HepG2 (cell line): ENCODE measurements around the gene SUSD6. TPM values are rescaled to one million over a fixed set of nuclear protein-coding genes. Genes with fewer than 3 reads are reported as not detected.

Experiments
- ATAC-seq: fragments of 200-7000 bp; cut with Tn5 transposase; 3 replicates; pipeline ENCODE4 v1.9.1; 2020; ENCODE audit warnings: mild to moderate bottlenecking, moderate library complexity
- BruUV-seq: library from RNA; stranded (reverse); fragments of 400-500 nt; replicated peaks from 2 replicates; lab custom pipeline; 2021; lab: Mats Ljungman, UMichigan
- CTCF ChIA-PET: fragments of 300-600 bp; formaldehyde crosslinking; extraction: SDS; loops from one replicate; lab custom pipeline; 2021; ENCODE audit warnings: low total read pairs, inconsistent platforms, low intra/inter-chr PET ratio; lab: Yijun Ruan, JAX
- POLR2A ChIA-PET: fragments of 350-600 bp; sonication (Branson Sonifier 250); formaldehyde crosslinking; loops from one replicate; lab custom pipeline; 2020; ENCODE audit warnings: antibody characterized with exemption, inconsistent platforms; lab: Yijun Ruan, JAX
- DNase-seq: peaks from one replicate; pipeline ENCODE4 v3.0.0-alpha.2; 2015; ENCODE audit warnings: low spot score
- FAIRE-seq: peaks from 3 replicates; lab custom pipeline; 2011; peaks lifted over from hg19 to GRCh38; lab: Jason Lieb, UNC
- H2AFZ ChIP-seq: one replicate; pipeline ENCODE4 v1.6.1; 2011; ENCODE audit warnings: low read length, inconsistent platforms
- H3K27ac ChIP-seq: fragments of 300-600 bp; 3 replicates; pipeline ENCODE4 v1.8.0; 2011; ENCODE audit warnings: mixed run types, mild to moderate bottlenecking, mixed read lengths, low read length, inconsistent platforms; ENCODE audit not compliant: insufficient read depth; ENCODE audit errors: extremely low read length
- H3K27me3 ChIP-seq, 2 experiments: fragments of 200-600 bp in 1 of 2; 2 replicates in 1 of 2; 3 replicates in 1 of 2; pipeline versions ENCODE4 v1.6.0 to v1.8.0; 2011; ENCODE audit warnings: low read length in 2 of 2, mild to moderate bottlenecking in 2 of 2, moderate library complexity in 2 of 2, inconsistent platforms in 1 of 2; ENCODE audit not compliant: insufficient read depth in 2 of 2, control insufficient read depth in 1 of 2
- H3K36me3 ChIP-seq, 2 experiments: fragments of 200-600 bp in 1 of 2; replicated peaks in 1 of 2; 2 replicates in 1 of 2; 3 replicates in 1 of 2; pipeline versions ENCODE4 v1.5.1 to v1.8.0; 2011; ENCODE audit warnings: low read length in 2 of 2, inconsistent platforms in 1 of 2; ENCODE audit not compliant: insufficient read depth in 2 of 2, control insufficient read depth in 1 of 2
- H3K4me1 ChIP-seq: 2 replicates; pipeline ENCODE4 v1.5.1; 2012; ENCODE audit warnings: low read length, inconsistent platforms; ENCODE audit not compliant: insufficient read depth
- H3K4me2 ChIP-seq: 2 replicates; pipeline ENCODE4 v1.6.0; 2011; ENCODE audit warnings: low read depth, low read length, inconsistent platforms
- H3K4me3 ChIP-seq, 3 experiments: fragments of 200-600 bp in 1 of 3; sonication (generic), shearing (Covaris generic) in 1 of 3; replicated peaks in 1 of 3; 2 replicates each; pipeline ENCODE4 v1.5.1; 2011 to 2016; ENCODE audit warnings: low read length in 3 of 3, inconsistent platforms in 2 of 3, low read depth in 2 of 3, mild to moderate bottlenecking in 2 of 3, control low read depth in 1 of 3, mixed read lengths in 1 of 3; ENCODE audit not compliant: insufficient read depth in 1 of 3
- H3K79me2 ChIP-seq: one replicate; pipeline ENCODE4 v1.6.1; 2011; ENCODE audit warnings: low read length, inconsistent platforms; ENCODE audit not compliant: insufficient read depth
- H3K9ac ChIP-seq: 2 replicates; pipeline ENCODE4 v1.6.0; 2011; ENCODE audit warnings: mild to moderate bottlenecking, low read depth, low read length, inconsistent platforms; ENCODE audit not compliant: insufficient read depth
- H3K9me3 ChIP-seq: 2 replicates; pipeline ENCODE4 v1.5.1; 2012; ENCODE audit warnings: mild to moderate bottlenecking, low read length
- H4K20me1 ChIP-seq: 2 replicates; pipeline ENCODE4 v1.6.0; 2011; ENCODE audit warnings: inconsistent platforms, mild to moderate bottlenecking, low read length, moderate library complexity; ENCODE audit not compliant: insufficient read depth
- KIAA2018 ChIP-seq: sonication (generic); formaldehyde crosslinking; IDR thresholded peaks from 2 replicates; pipeline ENCODE4 v1.5.0; 2020; ENCODE audit warnings: mild to moderate bottlenecking, missing genetic modification reagents, borderline replicate concordance
- WGBS: methylation state at CpG from one replicate; pipeline ENCODE4 v1.1.6; 2017; ENCODE audit warnings: low lambda C conversion rate; 5-methylcytosine and 5-hydroxymethylcytosine counted together
- in situ Hi-C: cut with HindIII; loops from 2 replicates; pipeline ENCODE4 v1.10.0; 2017; ENCODE audit warnings: low pct_unique_long_range_greater_than_20kb; ENCODE audit not compliant: extremely low pct_ligation_motif_present
- intact Hi-C: fragments of 100-400 bp; cut with micrococcal nuclease; formaldehyde crosslinking; loops from one replicate; pipeline ENCODE4 v1.10.0; 2022; ENCODE audit not compliant: unreplicated experiment
- polyA plus RNA-seq, 8 experiments: library from polyadenylated mRNA; depleted of rRNA in 3 of 8; stranded (reverse) in 7 of 8; unstranded in 1 of 8; fragments of >200 nt; fragmentation: Illumina TruSeq in 4 of 8; extraction: Trizol in 4 of 8; gene quantifications; 2 replicates each; pipeline versions ENCODE4 v1.2.1 to v1.2.3, GENCODE V29; 2011 to 2016; ENCODE audit warnings: low read depth in 4 of 8, missing spikeins in 1 of 8, mixed read lengths in 1 of 8; ENCODE audit not compliant: insufficient read depth in 1 of 8
- total RNA-seq, 5 experiments: library from RNA; depleted of rRNA; stranded (reverse); fragments of >200 nt; fragmentation: Illumina TruSeq; extraction: Trizol; gene quantifications; 2 replicates each; pipeline ENCODE4 v1.2.3, GENCODE V29; 2016; ENCODE audit warnings: low read depth in 1 of 5
- TF ChIP-seq, protein P1 (sequence below): sonication (generic); formaldehyde crosslinking; IDR thresholded peaks from 2 replicates; pipeline ENCODE4 v1.8.0; 2022; ENCODE audit warnings: missing genetic modification reagents, mild to moderate bottlenecking, borderline replicate concordance

Gene SUSD6
- total and polyA plus RNA-seq, 2 of the 13 experiments (the other 11 are each of a cell fraction or from before 2014, with no cell fraction given): 7.2 to 7.4 TPM

GRCh38 chr14:69591317-69591716 lies 20.1 kb upstream of the SUSD6 start:
- no peaks in the 10 kb centered on the region for H3K79me2 ChIP-seq
- no TSS peak for BruUV-seq
- TF ChIP-seq, protein P1, sequence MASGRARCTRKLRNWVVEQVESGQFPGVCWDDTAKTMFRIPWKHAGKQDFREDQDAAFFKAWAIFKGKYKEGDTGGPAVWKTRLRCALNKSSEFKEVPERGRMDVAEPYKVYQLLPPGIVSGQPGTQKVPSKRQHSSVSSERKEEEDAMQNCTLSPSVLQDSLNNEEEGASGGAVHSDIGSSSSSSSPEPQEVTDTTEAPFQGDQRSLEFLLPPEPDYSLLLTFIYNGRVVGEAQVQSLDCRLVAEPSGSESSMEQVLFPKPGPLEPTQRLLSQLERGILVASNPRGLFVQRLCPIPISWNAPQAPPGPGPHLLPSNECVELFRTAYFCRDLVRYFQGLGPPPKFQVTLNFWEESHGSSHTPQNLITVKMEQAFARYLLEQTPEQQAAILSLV (CRISPR knock-in tag): no peak
- no peak for TF ChIP-seq KIAA2018 (CRISPR knock-in tag)
- TF ChIP-seq, all 625 proteins: peak for 0
- DNase-seq (no peak), ATAC-seq (no peak), FAIRE-seq (no peak)
- intact Hi-C loops (no loop called here), in situ Hi-C loops (loop anchor here (25.0 kb wide), 2 partner anchors 421 to 721 kb away; no protein-coding TSS in a partner anchor)
- ChIA-PET POLR2A (no interaction called here), CTCF (no interaction called here)
- H3K36me3 ChIP-seq: no peaks in the 10 kb centered on the region
- H3K27me3 ChIP-seq: no peaks in the 10 kb centered on the region; a peak in 1 of 5 replicates
- WGBS: 21% methylated on average over 2 of the region's 2 CpGs
- H3K4me2 ChIP-seq: no peak overlapping the region; the same call in 1 of the 2 replicates
- no peak overlapping the region for H3K9ac ChIP-seq
- H4K20me1 ChIP-seq: no peaks in the 10 kb centered on the region
- no peak overlapping the region for H2AFZ ChIP-seq
- H3K4me3 ChIP-seq: no peak overlapping the region
- H3K27ac ChIP-seq: no peak overlapping the region
- no peaks in the 10 kb centered on the region for H3K4me1 ChIP-seq
- H3K9me3 ChIP-seq: no peaks in the 10 kb centered on the region
